Stimulated activated CD4-positive, alpha-beta T cell treated with anti-CD3 and anti-CD28 coated beads, Interleukin-12 subunit alpha, Interleukin-12 subunit beta, amount 100 ng/mL, for 4 hours (primary cell): ENCODE measurements around the gene ZCCHC14.
A peak's percentile ranks its signal among the peaks of the same experiment; 100 is the strongest.

Experiments used
- DNase-seq: peaks from one replicate; pipeline ENCODE4 v3.0.0-alpha.2; 2020

ZCCHC14 gene

DNA sequence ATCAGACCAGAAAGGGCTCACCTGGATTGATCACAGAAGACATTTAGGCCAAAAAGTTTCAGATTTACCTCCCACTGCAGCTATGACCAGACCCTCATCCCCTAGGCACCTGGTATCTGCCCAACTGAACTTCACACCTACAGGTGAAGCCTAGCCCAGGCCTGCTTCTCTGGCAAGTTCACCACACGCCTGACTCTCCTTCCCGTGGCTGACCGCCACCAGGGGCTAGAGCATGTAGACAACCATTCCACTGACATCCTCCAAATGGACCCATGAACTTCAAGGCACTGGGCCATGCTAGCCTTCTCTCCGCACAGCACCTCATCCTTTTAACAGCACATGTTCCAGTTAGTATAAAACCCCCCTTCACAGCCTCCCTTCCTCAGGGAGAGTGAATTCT lies 18.8 kb downstream of the ZCCHC14 start:
- DNase-seq, result no peak

DNA sequence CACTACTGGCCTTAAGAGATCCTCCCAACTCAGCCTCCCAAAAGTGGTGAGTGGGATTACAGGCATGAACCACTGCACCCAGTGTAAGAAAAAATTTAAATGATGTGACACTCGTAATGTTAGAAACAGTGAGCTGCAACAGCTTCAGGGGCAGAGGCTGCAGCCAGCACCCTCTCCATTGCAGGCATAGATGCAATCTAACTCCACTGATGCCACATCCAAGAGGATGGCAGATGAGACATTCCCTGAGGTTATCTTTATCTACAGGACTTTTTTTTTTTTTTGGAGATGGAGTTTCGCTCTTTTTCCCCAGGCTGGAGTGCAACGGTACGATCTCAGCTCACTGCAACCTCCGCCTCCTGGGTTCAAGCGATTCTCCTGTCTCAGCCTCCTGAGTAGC lies 19.9 kb downstream of the ZCCHC14 start:
- no peak for DNase-seq

DNA sequence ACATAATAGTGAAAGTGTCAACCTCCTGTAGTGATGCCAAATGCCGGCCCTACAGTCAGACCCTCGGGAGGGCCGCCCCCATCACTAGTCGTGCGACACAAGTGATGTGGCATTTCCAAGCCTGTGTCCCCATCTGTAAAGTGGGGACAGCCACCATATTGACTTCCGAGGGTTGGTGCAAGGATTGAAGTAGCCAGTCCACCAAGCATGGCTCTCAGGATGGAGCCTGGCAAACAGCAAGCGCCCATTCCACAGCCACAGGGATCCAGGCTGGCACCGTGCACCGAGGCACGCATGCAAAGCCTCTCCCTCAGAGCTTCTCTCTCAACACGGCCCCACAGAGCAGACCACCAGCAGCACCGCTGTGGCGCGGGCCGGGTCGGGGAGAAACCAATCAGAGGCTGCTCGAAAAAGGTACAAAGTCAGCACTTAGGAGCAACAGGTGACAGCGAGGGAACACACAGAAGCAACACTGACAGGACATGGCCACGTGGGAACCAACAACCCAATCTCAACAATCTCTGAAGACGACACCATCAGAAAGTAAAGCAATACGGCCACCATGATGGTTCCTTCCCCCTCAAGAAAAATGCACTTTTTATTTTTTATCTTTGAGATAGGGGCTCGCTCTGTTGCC lies 20.6 kb downstream of the ZCCHC14 start:
- no peak for DNase-seq

DNA sequence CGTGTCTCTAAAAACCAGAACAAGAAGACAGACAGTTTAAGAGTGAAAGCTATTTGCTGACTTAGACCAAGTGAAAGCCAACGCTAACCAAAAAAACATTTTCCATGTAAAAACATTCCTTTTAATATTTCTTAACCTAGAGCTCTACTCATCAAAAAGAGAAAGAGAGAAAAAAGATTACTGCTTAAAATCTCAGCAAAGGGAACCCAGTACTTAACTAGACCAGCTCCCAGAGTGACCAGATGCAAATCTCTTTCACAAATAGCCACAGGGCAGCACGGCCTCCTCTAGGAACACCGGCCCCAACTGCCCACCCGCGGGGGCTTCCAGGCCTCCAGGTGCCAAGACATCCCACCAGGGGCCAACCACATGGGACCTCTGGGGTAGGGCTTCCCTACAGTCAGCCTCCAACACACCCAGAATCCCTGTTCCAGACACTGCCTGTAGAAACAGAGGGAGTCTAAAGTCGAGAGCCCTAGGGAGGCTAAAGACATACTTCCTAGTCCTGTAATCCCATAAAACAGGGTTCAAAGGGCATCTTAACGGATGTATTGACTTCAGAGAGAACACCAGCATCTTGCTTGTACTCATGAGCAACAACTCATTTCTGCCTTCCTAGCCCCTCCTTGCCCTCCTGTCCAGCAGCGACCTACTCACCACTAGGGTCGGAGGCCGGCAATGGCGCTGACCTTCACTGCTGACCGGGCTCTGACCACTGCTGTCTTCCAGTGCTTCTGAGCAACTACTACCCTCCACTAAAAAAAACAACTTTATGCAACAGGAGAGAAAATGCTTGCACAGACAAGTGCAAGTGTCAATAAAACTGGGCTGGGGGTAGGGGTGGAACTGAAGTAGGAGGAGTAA lies 21.3 kb downstream of the ZCCHC14 start:
- DNase-seq, result no peak

DNA sequence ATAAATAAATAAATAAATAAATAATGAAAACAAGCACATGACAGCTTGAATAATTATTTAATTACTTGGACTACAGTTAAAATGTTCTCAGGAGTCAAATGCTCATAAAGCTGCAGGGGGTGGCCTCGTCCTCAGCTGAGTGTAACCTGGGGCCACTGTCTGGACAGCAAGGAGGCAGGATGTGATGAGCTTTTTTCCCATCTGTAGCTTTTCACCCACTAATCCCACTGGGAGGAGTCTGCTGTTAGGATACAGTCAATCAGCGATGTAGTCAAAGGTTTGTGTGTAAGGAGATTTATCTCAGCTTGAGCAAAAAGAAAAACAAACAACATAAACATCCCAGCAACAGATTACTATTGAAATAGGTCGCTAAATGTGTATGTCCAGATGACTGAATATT lies 22.5 kb downstream of the ZCCHC14 start:
- no peak for DNase-seq

DNA sequence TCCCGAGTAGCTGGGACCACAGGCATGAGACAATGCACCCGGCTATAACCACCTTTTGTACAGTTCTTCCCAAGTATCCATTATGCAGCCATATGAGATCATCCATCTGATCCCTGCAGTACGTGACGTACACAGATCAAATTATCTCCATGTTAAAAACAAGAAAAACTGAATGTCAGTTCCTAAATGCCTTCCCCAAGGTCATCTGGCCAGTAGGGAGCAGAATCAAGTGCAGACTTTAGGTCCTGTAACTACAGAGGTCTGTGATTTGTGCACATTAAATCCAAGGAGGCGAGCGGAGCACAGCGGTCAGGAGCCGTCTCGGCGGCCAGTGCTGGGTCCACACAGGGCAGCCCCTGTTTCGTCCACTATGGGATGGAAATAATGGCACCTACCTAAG lies 23.7 kb downstream of the ZCCHC14 start:
- DNase-seq, result no peak

DNA sequence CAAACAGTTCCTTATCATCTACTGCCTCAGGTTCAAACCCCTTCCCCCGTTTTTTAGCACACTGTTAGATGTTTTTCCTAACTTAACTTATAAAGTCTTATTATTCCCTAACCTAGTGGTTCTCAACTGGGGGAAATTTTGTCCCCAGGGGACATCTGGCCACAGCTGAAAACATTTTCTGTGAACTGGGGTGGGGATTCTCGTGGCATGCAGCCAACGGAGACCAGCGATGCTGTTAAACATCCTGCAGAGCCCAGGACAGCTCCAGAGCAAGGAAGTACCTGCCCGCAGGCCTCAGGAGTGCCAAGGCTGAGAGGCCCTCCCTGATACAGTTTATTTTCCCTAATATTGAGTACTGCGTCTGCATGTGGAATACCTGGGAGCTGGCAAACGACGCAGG lies 24.3 kb downstream of the ZCCHC14 start:
- DNase-seq, result no peak

DNA sequence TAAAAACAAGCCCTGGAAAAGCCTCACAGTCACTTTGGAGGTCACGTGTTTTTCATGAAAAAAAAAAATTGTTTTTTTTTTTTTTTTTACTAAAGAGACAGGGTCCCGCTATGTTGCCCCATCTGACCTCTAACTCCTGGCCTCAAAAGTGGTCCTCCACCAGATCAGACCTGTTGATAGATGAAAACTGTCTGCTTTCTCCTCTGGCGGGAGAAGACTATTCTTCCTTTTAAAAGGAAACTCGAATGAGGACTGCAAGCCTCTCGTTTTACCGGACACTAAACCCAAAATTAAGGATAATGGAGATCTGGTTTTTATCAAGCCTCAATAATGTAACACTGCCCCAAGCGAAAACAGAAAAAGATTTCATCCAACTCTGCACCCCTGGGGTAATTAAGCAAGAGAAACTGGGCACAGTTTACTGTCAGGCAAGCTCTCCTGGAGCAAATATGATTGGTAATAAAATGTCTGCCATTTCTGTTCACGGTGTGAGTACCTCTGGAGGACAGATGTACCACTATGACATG lies 25.8 kb downstream of the ZCCHC14 start:
- DNase-seq, result no peak

DNA sequence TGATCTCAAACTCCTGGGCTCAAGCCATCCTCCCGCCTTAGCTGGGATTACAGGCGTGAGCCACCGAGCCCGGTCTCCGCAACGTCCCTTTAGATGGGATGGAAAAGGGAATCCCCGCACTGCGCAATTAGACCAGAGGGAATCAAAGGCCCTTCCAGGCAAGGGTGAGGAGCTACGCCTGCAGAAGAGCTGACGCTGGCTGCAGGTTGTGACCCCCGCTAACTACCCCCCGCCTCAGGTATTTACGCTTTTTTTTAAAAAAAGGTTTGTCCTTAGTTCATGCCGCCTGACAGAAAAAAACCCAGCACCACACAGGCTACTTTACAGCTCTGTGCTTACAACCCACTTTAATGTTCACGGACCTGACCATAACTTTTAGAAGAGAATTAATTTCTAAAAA lies 26.9 kb downstream of the ZCCHC14 start:
- no peak for DNase-seq

DNA sequence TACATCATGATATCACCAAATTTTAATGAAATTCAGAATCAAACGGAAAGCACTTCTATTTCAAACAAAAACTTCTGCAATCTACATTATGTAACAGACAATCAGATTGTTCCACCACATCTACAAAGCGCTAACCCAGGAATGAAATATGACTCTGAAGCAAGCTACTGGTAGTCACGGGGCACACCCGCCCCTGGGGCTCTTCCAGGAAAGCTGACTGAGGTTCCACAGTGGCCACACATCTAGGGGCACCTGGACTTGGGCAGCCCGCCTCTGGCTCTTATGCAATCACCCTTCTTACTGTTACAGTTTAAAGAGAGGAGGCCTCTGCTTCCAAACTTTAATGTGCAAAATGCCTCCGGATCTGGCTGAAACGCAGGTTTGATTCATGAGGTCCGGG lies 27.5 kb downstream of the ZCCHC14 start:
- no peak for DNase-seq

DNA sequence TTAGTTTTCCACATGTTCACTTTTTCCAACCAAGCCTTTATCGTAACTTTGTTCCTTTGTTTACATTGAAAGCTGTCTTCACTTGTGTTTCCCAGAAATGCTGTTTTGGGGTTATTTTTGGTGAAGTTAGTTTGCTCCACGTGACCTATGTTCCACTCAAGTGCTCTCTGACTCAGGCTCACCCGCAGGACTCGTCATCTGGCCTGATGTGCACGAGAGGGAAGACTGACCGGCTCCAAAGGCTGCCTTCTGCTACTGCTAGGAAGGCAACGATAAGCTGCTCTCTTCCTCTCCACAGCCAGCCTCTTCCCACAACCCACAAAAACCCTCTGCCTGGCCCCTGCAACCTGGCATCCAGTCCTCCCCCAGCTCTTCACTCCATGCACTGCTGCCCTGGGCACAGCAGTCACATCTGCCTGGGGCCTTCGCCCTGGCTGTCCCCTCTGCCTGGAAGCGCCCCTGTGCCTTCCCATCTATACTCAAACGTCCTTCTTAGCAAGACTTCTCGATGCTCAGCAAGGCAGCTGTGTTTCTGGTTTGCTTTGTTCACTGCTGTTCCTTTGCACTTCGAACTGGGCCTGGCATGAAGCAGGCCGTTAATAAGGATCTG lies 28.0 kb downstream of the ZCCHC14 start:
- DNase-seq, result peak; percentile 20

DNA sequence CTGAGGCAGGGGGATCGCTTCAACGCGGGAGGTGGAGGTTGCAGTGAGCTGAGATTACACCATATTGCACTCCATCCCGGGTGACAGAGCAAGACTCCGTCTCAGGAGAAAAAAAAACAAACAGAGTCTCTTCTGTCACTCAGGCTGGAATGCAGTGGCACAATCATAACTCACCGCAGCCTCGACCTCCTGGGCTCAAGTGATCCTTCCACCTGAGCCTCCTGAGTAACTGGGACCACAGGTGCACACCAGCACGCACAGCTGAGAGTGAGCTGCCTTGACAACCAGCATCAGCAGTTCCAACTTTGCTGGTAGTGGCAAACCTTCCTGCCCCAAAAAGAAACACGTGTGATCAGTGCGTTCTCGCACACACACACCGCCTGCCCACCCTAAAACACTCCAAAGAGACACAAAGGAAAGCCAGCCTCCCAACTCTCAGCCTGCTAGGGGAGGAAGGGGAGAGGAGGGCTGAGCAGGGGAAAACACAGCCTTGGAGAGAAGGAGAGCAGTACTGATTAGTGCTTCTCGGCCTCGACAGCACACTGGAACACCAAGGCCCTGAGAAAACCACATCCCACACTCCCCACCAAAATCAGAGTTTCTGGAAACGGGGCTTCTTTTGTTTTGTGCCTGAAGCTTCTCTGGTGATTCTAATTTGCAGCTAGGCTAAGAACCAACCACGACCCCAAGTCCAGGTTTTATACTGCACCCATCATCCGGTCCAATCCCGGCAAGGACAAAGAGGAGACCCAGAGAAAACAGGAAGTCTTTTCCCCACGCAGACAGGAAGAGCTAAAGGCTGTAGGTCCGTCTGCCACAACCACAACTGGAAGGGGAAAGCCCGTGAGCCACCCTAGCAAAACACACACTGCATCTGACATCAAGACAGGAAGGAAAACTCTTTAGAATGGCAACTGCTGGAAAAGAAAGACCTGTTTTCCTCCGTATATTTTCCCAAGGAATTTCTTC lies 28.8 kb downstream of the ZCCHC14 start:
- DNase-seq, result peak; percentile 30

DNA sequence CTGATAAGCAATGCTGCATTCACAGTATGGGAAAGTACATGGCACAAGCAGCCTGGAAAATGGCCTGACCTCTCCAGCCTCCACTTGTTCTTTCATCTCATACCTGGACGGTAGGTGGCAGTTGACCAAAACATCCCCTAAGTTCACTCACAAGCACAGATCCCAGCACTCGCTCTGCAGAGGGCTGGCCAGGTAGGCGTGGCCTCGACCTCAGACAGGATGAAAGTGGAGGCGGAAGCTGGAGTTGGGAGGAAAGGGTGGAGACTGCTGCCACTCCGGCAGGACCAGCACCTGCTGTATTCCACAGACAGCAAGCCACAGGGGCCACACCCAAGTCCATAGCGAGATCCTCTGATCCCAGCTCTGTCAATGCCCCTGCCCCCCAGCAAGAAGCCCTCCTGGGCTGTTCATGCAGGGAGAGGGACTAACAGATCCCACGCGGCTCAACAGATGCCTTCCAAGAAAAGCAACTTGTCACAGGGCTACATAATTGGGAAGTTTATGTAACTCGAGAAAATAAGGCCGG lies 31.3 kb downstream of the ZCCHC14 start:
- no peak for DNase-seq

DNA sequence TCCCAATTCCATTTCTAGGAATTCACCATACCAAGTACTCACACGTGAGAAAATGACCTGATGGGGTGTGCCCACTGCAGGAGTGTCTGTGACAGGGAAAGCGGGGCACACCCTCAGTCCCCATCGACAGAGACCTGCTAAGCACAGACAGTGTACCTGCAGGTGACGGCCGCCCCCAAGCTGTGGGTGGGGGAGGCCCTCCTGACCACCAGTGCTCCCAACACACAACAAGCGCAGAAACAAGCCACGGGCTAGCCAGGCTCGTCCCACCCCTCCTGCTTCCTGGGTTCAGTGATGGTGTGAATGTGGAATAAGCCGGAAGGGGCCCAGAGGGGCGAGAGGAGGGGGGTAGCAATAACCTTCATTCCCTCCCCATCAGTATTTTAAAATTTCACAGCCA lies 31.9 kb downstream of the ZCCHC14 start:
- no peak for DNase-seq

DNA sequence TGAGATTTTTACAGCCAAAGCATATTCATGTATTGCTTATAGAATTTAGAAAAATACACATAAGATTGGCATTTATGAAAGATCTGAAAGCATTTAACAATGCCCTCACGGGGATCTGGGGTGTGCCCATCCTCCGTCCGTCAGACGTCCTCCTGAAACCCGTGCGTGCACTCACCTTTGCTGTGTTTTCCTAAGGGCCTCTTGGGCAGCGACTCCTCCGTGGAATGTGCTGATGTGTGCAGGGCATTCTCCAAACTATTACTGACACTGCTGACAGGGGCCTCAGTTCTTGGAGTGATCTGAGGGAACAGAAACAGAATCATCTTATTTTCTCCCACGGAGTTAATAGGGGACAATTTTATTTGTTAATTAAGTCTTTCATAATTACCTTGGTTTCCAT lies 33.0 kb downstream of the ZCCHC14 start:
- no peak for DNase-seq

DNA sequence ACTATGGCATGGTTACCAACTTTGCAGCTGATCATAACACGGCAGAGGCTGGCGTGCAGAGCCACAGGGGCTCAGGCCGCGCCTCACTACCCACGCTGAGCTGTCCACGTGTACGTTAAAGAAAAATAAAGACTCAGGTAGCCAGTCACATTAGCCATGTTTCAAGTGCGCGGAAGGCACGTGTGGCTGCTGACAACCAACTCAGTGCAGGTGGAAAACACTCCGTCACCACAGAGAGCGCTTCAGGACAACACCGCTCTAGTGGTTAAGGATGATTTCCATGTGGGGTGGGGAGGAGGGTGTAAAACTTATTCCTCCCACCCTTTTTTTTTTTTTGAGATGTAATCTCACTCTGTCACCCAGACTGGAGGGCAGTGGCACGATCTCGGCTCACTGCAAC lies 33.8 kb downstream of the ZCCHC14 start:
- no peak for DNase-seq

DNA sequence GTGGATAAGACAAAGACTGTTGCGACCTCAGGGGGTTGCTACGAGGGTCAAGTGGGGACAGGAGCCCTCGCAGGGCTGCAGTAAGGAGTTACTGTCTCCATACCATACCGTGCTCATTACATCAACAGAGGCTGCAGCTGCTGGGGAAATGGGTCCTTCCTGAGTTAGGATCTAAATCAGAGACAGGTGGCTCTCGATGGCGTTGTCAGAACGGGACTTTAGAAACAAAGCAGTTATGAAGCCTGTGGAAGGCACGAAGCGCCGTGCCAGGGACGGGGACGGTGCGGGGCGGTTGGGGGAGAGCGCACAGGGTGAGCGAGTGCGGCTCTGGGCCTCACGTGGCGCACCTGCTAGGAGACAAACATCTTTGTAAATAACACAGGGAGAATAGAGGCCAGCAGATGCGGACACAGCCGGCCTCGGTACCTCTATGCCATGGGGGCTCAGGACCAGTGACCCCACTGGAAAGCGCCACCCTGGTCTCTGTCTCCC lies 34.4 kb downstream of the ZCCHC14 start:
- DNase-seq, result no peak

DNA sequence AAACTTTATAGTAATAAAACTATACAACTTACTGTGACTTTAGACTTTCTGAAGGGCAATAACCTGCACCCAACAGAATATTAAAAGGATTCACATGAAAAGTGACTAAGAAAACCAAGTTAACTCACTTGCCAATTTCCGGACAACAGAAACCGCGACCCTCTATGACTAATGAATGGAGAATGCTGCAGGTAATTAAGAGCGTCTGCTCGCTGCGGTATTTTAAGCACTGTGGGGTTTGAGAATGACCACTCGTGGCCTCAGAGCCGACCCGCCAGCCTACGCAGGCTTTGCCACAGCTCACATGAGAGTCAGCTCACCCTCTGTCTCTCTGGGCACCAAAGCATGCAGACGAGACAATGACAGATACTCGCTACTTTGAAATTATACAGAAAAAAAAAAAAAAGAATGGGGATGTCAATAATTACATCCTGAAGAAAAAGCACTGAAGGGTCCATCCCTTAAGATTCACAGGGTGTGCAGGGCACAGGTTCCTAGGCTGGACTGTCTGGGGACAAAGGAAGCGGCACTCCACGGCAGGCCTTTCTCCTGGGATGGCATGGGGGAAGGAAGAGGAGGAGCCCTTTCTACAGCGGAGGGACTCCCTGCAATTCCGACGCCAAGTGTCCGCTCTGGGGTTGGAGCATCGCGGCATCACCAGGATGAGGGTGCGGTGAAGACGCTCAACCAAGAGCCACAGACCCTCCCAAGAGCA lies 35.0 kb downstream of the ZCCHC14 start:
- no peak for DNase-seq

DNA sequence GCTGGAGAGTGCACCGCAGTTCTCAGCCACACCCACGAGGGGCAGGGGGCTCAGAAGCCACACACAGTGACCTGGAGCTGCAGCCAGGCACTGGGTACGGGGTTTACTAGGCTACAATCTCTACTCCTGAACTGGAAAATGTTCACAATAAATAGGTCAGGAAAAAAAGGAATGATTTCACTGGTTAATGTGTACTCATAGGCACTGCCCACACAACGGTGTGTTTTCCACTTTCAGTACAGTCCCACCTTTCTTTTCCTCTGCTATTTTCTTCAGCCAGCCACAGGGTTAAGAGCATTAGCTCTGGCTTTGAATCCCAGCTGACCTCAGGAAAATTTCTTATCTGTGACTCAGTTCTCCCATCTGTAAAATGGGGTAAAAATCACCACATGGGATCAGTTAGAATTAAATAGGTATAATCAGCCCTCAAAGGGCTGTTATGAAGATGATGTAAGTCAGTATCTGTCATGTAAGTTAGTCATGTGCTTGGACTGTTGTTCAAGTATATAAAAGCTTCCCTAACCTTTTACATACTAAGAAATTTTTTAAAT lies 35.7 kb downstream of the ZCCHC14 start:
- DNase-seq, result no peak

DNA sequence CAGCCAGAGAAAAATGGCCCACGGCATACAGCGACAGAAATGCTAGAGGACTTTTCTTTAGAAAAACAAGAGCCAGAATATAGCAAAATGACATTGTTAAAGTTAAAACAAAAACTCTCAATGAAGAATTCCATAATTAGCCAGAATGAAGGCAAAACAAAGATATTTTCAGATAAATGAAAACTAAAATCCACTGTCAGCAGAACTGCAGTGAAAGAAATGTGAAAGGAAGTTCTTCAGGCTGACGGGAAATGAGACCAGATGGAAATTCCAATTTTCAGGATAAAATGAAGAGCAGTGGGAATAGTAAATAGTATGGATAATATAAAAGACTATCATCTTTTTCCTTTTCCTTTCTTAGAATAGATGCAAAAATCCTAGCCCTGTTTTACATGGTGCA lies 38.4 kb downstream of the ZCCHC14 start:
- no peak for DNase-seq

DNA sequence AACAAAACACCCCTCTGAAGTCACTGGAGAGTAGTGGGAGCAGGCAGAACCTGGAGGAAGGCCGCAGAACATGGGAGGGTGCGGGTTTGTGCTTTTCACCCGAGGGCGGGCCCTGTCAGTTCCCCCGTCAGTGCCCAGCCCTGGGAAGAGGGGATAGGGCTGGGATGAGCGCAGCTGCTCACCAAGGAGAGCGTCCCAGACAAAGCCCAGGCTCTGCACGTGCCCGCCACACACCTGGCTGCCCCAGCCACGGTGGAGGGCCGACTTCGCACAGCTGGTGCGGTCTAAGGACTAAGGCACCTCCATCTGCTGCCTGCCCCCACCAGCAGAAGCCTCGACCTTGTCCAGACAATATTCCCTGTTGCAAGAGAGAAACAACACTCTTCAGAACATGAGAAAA lies 39.5 kb downstream of the ZCCHC14 start:
- no peak for DNase-seq
